DMS114 treated with DMSO at 0.1 percent for 48 hours (cell line): ENCODE data around the gene GAS2L2.
"Not testable (repeated sequence)": the region's sequence is repeated elsewhere in the genome, so short reads cannot be mapped to it uniquely, and the experiment has no call there.

ENCODE experiments used
- DNase-seq: peaks from one replicate; lab custom pipeline; 2025; ENCODE audit not compliant: unreplicated experiment; lab: John Stamatoyannopoulos, UW

Gene GAS2L2

GRCh38 chr17:35730400-35731005 lies 22.5 kb downstream of the GAS2L2 start:
- no peak for DNase-seq

- DNase-seq, result no peak
These were observed 23.6 kb downstream of the GAS2L2 start for GRCh38 chr17:35729405-35729833.

DNA sequence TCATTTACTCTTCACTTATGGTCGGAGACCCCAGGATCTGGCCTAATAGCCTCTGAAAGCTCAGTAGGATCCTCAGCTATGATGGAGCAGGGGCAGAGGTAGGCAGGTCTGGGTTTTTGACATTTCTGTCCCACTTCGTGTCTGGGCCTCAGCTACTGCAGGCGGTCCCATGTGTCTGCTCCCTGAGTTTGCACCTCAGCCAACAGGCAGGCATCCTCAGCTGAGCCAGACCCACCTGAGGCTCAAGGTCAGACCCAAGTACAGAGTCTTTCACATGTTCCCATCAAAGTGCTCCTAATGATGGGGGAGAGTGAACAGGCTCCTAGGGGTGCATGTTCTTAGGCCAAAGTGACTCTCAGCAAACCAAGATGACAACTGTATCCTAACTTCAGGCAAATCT lies 24.5 kb downstream of the GAS2L2 start:
- no peak for DNase-seq

DNA sequence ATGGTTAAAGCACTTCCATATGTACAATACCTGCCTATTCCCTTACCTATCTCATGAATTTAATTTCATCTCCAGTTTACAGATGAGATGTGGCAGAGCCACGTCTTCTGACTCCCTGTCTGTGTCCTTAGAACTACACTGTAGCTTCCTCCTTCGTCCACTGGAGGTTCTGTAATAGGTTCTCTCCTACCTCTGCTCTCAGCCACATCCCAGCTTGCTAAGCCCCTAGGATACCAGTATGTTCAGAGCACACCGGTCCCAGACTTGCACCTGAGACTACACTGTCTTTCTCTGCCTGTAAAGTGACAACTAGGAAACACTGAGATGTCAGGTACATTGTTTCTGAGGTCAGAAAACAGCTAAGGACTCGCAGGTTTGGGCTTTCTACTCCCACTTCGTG lies 25.4 kb downstream of the GAS2L2 start:
- no peak for DNase-seq

GRCh38 chr17:35726953-35727460 lies 26.0 kb downstream of the GAS2L2 start:
- no peak for DNase-seq

DNA sequence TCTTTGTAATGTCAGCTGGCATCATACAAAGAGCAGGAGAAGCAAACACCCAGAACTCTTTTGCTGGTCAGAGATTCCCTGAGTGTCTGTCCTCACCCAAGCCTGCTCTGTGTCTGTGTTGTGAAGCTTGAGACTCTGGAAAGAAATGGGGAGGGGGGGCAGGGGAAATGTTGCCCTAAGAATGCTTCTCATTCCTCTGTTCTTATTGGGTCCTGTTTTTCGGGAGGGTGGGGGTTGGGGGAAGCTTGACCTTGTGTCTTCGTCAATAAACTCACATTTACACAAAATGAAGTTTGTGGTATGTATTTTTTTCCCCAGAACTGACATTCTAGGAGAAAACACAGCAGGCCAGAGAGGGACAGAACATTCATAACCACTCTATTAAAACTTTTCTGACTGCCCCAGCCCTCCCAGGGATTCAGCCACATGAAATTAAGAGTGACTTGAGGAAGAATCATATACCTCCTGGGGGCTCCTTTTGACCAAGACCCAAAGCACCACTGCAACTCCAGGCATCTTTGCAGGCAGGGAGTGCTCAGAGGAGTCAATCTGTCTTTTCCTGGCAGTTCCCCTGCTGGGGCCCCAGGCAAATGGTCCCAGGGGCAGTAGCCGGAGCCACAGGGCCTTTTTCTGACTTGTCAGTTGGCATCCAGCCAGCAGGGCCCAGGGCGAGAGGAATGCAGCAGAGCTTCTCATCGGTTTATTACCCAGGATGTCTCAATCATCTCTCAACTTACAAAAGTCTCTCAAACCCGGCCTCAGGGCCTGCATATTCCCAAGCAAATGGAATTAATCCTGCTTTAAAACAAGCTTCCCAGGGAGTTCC lies 26.7 kb downstream of the GAS2L2 start:
- DNase-seq, result no peak

GRCh38 chr17:35725802-35726126 lies 27.3 kb downstream of the GAS2L2 start:
- no peak for DNase-seq

GRCh38 chr17:35725058-35725457 lies 28.0 kb downstream of the GAS2L2 start:
- DNase-seq, result no peak

DNA sequence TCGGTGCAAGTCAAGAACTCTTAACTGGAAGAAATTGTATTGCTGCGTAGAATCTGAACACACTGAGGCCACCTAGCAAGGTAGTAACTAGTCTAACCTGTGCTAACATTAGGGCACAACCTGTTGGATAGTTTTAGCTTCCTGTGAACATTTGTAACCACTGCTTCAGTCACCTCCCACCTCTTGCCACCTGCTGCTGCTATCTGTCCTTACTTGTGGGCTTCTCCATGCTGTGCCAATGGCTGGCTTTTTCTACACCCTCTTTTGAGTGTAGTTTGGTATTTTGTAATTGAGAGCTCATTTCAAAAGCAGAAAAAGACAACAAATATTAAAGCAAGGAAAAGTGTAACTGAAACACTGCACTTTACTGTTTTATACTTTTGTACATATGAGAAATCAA lies 29.3 kb downstream of the GAS2L2 start:
- DNase-seq, result no peak

DNA sequence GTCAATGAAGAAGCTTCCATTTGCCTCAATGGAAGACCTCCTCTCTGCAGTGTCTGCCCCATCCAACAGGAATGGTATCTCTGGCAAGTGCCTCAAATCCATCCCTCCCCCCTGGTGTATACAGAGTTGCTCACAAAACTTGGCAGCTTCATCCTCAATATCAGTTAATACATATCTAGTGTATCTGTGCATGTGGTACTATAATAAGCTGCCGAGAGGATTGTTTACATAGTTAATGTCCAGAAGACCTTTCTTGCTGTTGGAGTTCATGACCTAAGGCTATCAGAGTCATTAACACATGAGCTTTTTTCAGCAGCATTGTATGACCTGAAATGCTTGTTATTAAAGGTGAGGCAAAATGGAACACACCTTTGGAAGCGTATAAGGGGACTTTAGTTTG lies 35.6 kb downstream of the GAS2L2 start:
- no peak for DNase-seq

GRCh38 chr17:35716897-35717465 lies 36.1 kb downstream of the GAS2L2 start:
- DNase-seq, result no peak

DNA sequence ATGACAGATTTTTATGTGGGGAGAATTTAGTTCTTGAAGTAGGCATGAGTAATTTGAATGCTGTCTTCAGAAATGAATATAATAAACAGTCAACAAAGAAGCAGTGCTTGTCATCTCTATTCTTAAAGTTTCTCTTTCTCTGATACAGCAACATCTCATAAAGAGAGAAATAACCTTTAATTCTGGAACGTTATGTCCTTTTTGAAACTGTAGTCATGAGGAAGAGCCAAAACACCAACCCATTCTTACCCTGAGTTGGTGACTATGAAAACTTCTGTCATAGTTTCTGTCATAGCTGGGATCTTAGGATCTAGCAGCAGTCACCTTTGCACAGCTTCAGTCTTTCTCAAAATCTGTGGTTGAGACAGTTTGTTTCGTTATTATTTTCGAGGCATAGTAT lies 36.9 kb downstream of the GAS2L2 start:
- DNase-seq, result no peak

DNA sequence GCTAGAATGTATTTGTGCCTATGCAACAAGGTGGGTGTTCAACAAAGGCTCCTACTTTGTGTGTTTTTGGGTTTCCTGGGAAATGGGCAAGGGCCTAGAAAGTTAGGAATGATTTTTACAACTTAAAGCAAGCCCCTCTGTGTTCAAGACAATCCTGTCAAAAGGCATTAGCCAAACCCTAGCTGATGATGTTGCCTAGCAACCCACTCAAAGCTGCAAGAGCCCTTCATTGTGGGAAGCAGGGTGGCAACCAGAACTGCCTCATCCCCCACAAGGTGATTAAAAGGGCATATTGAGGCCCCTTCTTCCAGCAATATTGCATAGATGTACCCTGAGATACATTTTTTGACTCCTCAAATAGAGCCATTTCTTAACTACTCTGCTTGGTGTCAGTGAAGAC lies 37.6 kb downstream of the GAS2L2 start:
- DNase-seq, result no peak

GRCh38 chr17:35714988-35715387 lies 38.1 kb downstream of the GAS2L2 start:
- DNase-seq, result no peak

GRCh38 chr17:35713069-35713728 lies 39.8 kb downstream of the GAS2L2 start:
- no peak for DNase-seq

- no peak for DNase-seq
These were observed 42.1 kb downstream of the GAS2L2 start for GRCh38 chr17:35710950-35711349.

DNA sequence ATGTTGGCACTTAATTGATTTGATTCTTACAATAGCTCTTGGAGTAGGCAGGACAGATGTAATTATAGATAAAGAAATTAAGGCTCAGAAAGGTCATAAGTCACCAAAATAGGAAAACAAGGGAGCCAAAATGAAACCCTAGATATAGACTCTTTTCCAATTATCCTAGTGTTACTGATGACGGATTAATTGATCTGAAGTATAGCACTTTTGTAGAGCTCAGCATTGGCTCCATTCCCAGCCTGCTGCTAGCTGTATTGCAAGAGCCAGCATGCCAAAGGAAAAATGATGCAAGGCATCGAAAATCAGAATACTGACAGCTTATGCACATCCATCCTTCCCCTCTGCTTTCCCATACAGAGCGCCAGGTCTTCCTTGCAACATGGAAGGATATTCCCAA lies 43.2 kb downstream of the GAS2L2 start:
- DNase-seq, result no peak

DNA sequence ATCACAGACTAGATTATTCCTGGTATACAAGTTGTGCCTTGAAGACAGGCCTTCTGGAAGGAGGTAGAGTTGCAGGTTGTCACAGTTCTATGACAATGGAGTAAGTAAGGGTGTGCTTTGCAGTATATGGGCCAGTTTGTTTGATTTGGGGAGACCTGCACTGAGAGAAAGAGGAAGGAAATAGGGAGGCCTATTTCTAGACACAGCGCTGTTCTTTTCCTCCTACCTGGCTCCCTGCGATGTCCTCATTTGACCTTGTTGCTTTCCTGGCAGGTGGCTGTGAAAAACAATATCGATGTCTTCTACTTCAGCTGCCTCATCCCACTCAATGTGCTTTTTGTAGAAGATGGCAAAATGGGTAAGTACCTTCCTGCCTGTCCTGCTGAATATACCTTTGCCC lies 44.1 kb downstream of the GAS2L2 start:
- no peak for DNase-seq

- no peak for DNase-seq
These were observed 44.9 kb downstream of the GAS2L2 start for GRCh38 chr17:35708149-35708548.

DNA sequence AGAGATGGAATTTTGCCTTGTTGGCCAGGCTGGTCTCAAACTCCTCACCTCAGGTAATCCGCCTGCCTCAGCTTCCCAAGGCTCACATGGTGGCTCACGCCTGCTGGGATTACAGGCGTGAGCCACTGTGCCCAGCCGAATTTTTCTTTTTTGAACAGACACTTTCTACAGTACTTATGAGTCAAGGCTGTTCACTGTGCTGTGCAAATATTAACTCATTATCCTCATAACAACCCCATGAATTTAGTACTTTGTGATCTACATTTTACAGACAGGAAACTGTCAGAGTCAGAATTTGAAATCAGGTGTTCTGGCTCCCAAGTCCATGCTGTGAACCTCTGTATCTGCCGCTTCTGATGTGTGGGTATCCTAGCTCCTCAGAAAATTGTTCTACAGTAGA lies 47.3 kb downstream of the GAS2L2 start:
- DNase-seq, result no peak

DNA sequence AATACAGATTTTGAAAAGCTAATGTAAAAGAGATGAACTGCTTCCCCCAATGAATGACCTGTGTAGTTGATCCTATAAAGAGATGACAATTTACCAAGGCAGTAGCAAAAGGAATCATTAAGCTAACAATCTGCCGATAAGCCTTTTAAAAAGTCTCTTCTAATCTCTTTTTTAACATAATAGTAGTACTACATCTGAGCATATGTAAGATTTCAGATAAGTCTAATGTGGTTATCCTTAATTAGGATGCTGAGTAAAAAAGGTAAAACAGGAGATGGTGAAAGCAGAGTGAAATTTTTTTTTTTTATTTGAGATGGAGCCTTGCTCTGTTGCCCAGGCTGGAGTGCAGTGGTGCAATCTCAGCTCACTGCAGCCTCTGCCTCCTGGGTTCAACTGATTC lies 47.8 kb downstream of the GAS2L2 start:
- DNase-seq, result no peak

DNA sequence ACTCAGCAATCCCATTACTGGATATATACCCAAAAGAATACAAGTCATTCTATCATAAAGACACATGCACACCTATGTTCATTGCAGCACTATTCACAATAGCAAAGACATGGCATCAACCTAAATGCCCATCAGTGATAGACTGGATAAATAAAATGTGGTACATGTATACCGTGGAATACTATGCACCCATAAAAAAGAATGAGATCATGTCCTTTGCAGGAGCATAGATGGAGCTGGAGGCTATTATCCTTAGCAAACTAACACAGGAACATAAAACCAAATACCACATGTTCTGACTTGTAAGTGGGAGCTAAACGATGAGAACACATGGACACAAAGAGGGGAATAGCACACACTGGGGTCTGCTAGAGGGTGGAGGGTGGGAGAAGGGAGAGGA lies 49.7 kb downstream of the GAS2L2 start:
- not testable (repeated sequence) for DNase-seq
